Measurements from ENCODE around the gene KIRREL3. TPM values are rescaled to one million over a fixed set of nuclear protein-coding genes. Genes with fewer than 3 reads are reported as not detected.

Gene KIRREL3
- polyA plus RNA-seq, 1 of the 3 experiments (the other 2 are of a cell fraction), result 3.7 TPM

- Histone ChIP-seq H3K9me3 (no peaks in the 10 kb centered on the region), H3K27ac (ENCODE audit: low read depth in 2 of 2, low read length in 1 of 2) (no peak overlapping the region), H3F3A (replicated peaks; ENCODE audit: insufficient read depth) (peaks cover 7% of the 10 kb centered on the region), H3K4me1 (ENCODE audit: control insufficient read depth in 1 of 2, insufficient read depth in 2 of 2, low read depth in 1 of 2, low read length in 1 of 2) (peaks cover 0 to 20% of the 10 kb centered on the region in 2 experiments; a peak in 1 of 4 replicates), H3K4me3 (ENCODE audit: low read depth in 2 of 2, low read length in 1 of 2) (no peak overlapping the region), H3K79me2 (ENCODE audit: insufficient read depth) (no peaks in the 10 kb centered on the region), H3K9me2 (no peaks in the 10 kb centered on the region), H3K27me3 (ENCODE audit: insufficient read depth) (no peaks in the 10 kb centered on the region), H3K36me3 (replicated peaks in 1 of 2; ENCODE audit: control insufficient read depth in 1 of 2, insufficient read depth in 2 of 2, low read length in 1 of 2) (no peaks in the 10 kb centered on the region), H2AFZ (ENCODE audit: low read depth) (no peak overlapping the region), H3K4me2 (no peak overlapping the region), H3K9ac (no peak overlapping the region), H4K20me1 (ENCODE audit: insufficient read depth) (no peaks in the 10 kb centered on the region)
- TF ChIP-seq RFX5 (IDR thresholded peaks at IDR 0.05; ENCODE audit: low read length), result no peak
- no peak for TF ChIP-seq FOXJ3 (CRISPR knock-in tag; IDR thresholded peaks at IDR 0.05)
- no peak for TF ChIP-seq SMC3 (IDR thresholded peaks at IDR 0.05; ENCODE audit: low read depth, low read length)
- TF ChIP-seq ZBTB33 (IDR thresholded peaks at IDR 0.05; ENCODE audit: borderline replicate concordance, low read depth), result no peak
- TF ChIP-seq EZH2phosphoT487 (IDR thresholded peaks at IDR 0.05; ENCODE audit: borderline replicate concordance, low read depth), result no peak
- TF ChIP-seq NFIC (IDR thresholded peaks at IDR 0.05; ENCODE audit: borderline replicate concordance), result no peak
- no peak for TF ChIP-seq POLR2AphosphoS5 (IDR thresholded peaks at IDR 0.05; ENCODE audit: low read depth, low read length)
- TF ChIP-seq FOSL2 (IDR thresholded peaks at IDR 0.05; ENCODE audit: borderline replicate concordance, low read depth), result no peak
- TF ChIP-seq USF1 (IDR thresholded peaks at IDR 0.05; ENCODE audit: borderline replicate concordance, low read depth), result no peak
- no peak for TF ChIP-seq YY1 (IDR thresholded peaks at IDR 0.05; ENCODE audit: low read depth)
- no peak for TF ChIP-seq CTCF (IDR thresholded peaks at IDR 0.05)
- TF ChIP-seq TCF12 (IDR thresholded peaks at IDR 0.05), result no peak
- no peak for TF ChIP-seq TEAD4 (IDR thresholded peaks at IDR 0.05; ENCODE audit: borderline replicate concordance, insufficient read depth)
- TF ChIP-seq NRF1 (IDR thresholded peaks at IDR 0.05; ENCODE audit: low read depth, low read length), result no peak
- no peak for TF ChIP-seq TAF1 (IDR thresholded peaks at IDR 0.05; ENCODE audit: borderline replicate concordance, low read depth, low read length)
- no peak for TF ChIP-seq IRF3 (IDR thresholded peaks at IDR 0.05; ENCODE audit: low read depth, low read length)
- CTCF ChIA-PET, result interaction anchor here (0.9 to 7.8 kb wide), 4 partner anchors 23 to 552 kb away, joined by 3 to 153 read pairs (median 42); no protein-coding TSS in a partner anchor
- WGBS (ENCODE audit: low lambda C conversion rate), result 95% methylated on average over 4 of the region's 5 CpGs
- POLR2A ChIA-PET, result no interaction called here
- no peak for DNase-seq
Measured at GRCh38 chr11:126438691-126439090, 561.9 kb downstream of the KIRREL3 start.

Measured in SK-N-SH (cell line).